H9 (cell line): Measurements from ENCODE around the gene PHF21B. TPM values are rescaled to one million over a fixed set of nuclear protein-coding genes. Genes with fewer than 3 reads are reported as not detected.

Experiments
- DNase-seq: peaks from one replicate; pipeline ENCODE4 v3.0.0-alpha.2; 2017
- H2AFZ ChIP-seq: one replicate; pipeline ENCODE4 v1.6.1; 2013; ENCODE audit warnings: mild to moderate bottlenecking, low read length, control low read depth, moderate library complexity
- H2AK5ac ChIP-seq: 2 replicates; pipeline ENCODE4 v1.6.1; 2013; ENCODE audit warnings: low read length, control low read depth, mixed read lengths; ENCODE audit not compliant: insufficient read length
- H2BK120ac ChIP-seq: one replicate; pipeline ENCODE4 v1.6.1; 2013; ENCODE audit warnings: low read depth, mild to moderate bottlenecking, low read length, control low read depth, inconsistent platforms; ENCODE audit not compliant: poor library complexity, severe bottlenecking
- H2BK12ac ChIP-seq: 2 replicates; pipeline ENCODE4 v1.6.1; 2013; ENCODE audit warnings: low read length, control low read depth, mixed read lengths, low read depth; ENCODE audit not compliant: insufficient read length
- H2BK15ac ChIP-seq: 2 replicates; pipeline ENCODE4 v1.6.1; 2013; ENCODE audit warnings: low read depth, low read length, control low read depth
- H2BK20ac ChIP-seq: one replicate; pipeline ENCODE4 v1.6.1; 2013; ENCODE audit warnings: low read depth, mild to moderate bottlenecking, low read length, control low read depth, inconsistent platforms; ENCODE audit not compliant: poor library complexity, severe bottlenecking
- H2BK5ac ChIP-seq: 2 replicates; pipeline ENCODE4 v1.6.1; 2013; ENCODE audit warnings: low read length, control low read depth, mixed read lengths; ENCODE audit not compliant: insufficient read length
- H3K14ac ChIP-seq: 2 replicates; pipeline ENCODE4 v1.6.1; 2013; ENCODE audit warnings: low read length, control low read depth; ENCODE audit not compliant: insufficient read depth
- H3K18ac ChIP-seq: 2 replicates; pipeline ENCODE4 v1.6.1; 2013; ENCODE audit warnings: low read depth, mild to moderate bottlenecking, mixed read lengths, low read length, control low read depth; ENCODE audit not compliant: insufficient read length
- H3K23ac ChIP-seq: 2 replicates; pipeline ENCODE4 v1.6.1; 2013; ENCODE audit warnings: low read length, control low read depth, mixed read lengths, low read depth; ENCODE audit not compliant: insufficient read length
- H3K23me2 ChIP-seq: 2 replicates; pipeline ENCODE4 v1.6.1; 2013; ENCODE audit warnings: low read depth, mild to moderate bottlenecking, mixed read lengths, low read length, control low read depth; ENCODE audit not compliant: insufficient read length, poor library complexity, severe bottlenecking
- H3K27ac ChIP-seq: 2 replicates; pipeline ENCODE4 v1.5.1; 2013; ENCODE audit warnings: low read length, control low read depth, mixed read lengths, low read depth; ENCODE audit not compliant: insufficient read length
- H3K27me3 ChIP-seq: 2 replicates; pipeline ENCODE4 v1.6.1; 2013; ENCODE audit warnings: low read length, control low read depth, inconsistent platforms; ENCODE audit not compliant: insufficient read depth
- H3K4ac ChIP-seq: 2 replicates; pipeline ENCODE4 v1.6.1; 2013; ENCODE audit warnings: low read depth, mild to moderate bottlenecking, control low read depth, inconsistent platforms, low read length, moderate library complexity
- H3K4me1 ChIP-seq: 2 replicates; pipeline ENCODE4 v1.6.1; 2013; ENCODE audit warnings: low read length, control low read depth, inconsistent platforms; ENCODE audit not compliant: insufficient read depth
- H3K4me2 ChIP-seq: 2 replicates; pipeline ENCODE4 v1.6.1; 2013; ENCODE audit warnings: low read length, control low read depth, mixed read lengths; ENCODE audit not compliant: insufficient read length, insufficient read depth
- H3K56ac ChIP-seq: 2 replicates; pipeline ENCODE4 v1.6.1; 2013; ENCODE audit warnings: low read depth, mild to moderate bottlenecking, mixed read lengths, low read length, control low read depth; ENCODE audit not compliant: insufficient read length
- H3K79me1 ChIP-seq: 2 replicates; pipeline ENCODE4 v1.6.1; 2013; ENCODE audit warnings: low read depth, mild to moderate bottlenecking, moderate library complexity, low read length, control low read depth, inconsistent platforms; ENCODE audit not compliant: insufficient read depth, poor library complexity, severe bottlenecking
- H3K79me2 ChIP-seq: 2 replicates; pipeline ENCODE4 v1.6.1; 2013; ENCODE audit warnings: low read length, control low read depth, inconsistent platforms; ENCODE audit not compliant: insufficient read depth
- H3K9ac ChIP-seq: 2 replicates; pipeline ENCODE4 v1.6.1; 2013; ENCODE audit warnings: low read length, control low read depth, mixed read lengths; ENCODE audit not compliant: insufficient read length; ENCODE audit errors: extremely low read depth
- H3K9me3 ChIP-seq: one replicate; pipeline ENCODE4 v1.6.1; 2013; ENCODE audit warnings: low read depth, low read length, inconsistent platforms; ENCODE audit not compliant: control insufficient read depth
- H3T11ph ChIP-seq: one replicate; pipeline ENCODE4 v1.6.1; 2013; ENCODE audit warnings: mild to moderate bottlenecking, low read length, control low read depth, inconsistent platforms
- H4K20me1 ChIP-seq: one replicate; pipeline ENCODE4 v1.6.1; 2013; ENCODE audit not compliant: control insufficient read depth, insufficient read length, insufficient read depth
- H4K5ac ChIP-seq: 2 replicates; pipeline ENCODE4 v1.6.1; 2013; ENCODE audit warnings: low read depth, mild to moderate bottlenecking, mixed read lengths, low read length, control low read depth; ENCODE audit not compliant: insufficient read length
- H4K8ac ChIP-seq: replicated peaks from 2 replicates; pipeline ENCODE4 v1.6.1; 2013; ENCODE audit warnings: low read length, control low read depth, mixed read lengths, low read depth; ENCODE audit not compliant: insufficient read length
- H4K91ac ChIP-seq: 2 replicates; pipeline ENCODE4 v1.6.1; 2013; ENCODE audit warnings: low read depth, mild to moderate bottlenecking, moderate library complexity, mixed read lengths, low read length, control low read depth; ENCODE audit not compliant: insufficient read length
- H3K27ac Mint-ChIP-seq, 3 experiments: 2 replicates in 2 of 3; 3 replicates in 1 of 3; pipeline ENCODE4 v1.8.0; 2020 to 2021; ENCODE audit warnings: mixed read lengths in 3 of 3, mild to moderate bottlenecking in 1 of 3, moderate library complexity in 1 of 3
- H3K27me3 Mint-ChIP-seq: 2 replicates; pipeline ENCODE4 v1.8.0; 2021; ENCODE audit warnings: low read depth, mild to moderate bottlenecking, moderate library complexity, mixed read lengths
- H3K36me3 Mint-ChIP-seq, 3 experiments: 2 replicates in 2 of 3; 3 replicates in 1 of 3; pipeline ENCODE4 v1.8.0; 2020 to 2021; ENCODE audit warnings: low read depth in 3 of 3, mixed read lengths in 3 of 3; ENCODE audit not compliant: insufficient read depth in 1 of 3
- H3K4me1 Mint-ChIP-seq, 2 experiments: 2 replicates each; pipeline ENCODE4 v1.8.0; 2020; ENCODE audit warnings: mixed read lengths in 2 of 2
- H3K4me3 Mint-ChIP-seq, 2 experiments: 2 replicates in 1 of 2; 3 replicates in 1 of 2; pipeline ENCODE4 v1.8.0; 2020 to 2021; ENCODE audit warnings: mild to moderate bottlenecking in 2 of 2, mixed read lengths in 2 of 2, moderate library complexity in 1 of 2
- H3K9me3 Mint-ChIP-seq, 2 experiments: 2 replicates in 1 of 2; 3 replicates in 1 of 2; pipeline ENCODE4 v1.8.0; 2020; ENCODE audit warnings: mild to moderate bottlenecking in 2 of 2, mixed read lengths in 2 of 2, moderate library complexity in 1 of 2
- WGBS: extraction: QIAGEN DNeasy Blood & Tissue Kit; methylation state at CpG from one replicate; pipeline ENCODE4 v1.1.7; 2013; ENCODE audit warnings: missing lambda C conversion rate, low lambda C conversion rate, mixed read lengths; ENCODE audit not compliant: insufficient read length; ENCODE audit errors: extremely low coverage; 5-methylcytosine and 5-hydroxymethylcytosine counted together
- total RNA-seq: library from RNA; stranded (reverse); gene quantifications from 2 replicates; pipeline ENCODE4 v1.2.1, GENCODE V29; 2021
- TF ChIP-seq, protein P1 (sequence below): fragments of 200-600 bp; sonication (generic); conservative IDR thresholded peaks from 3 replicates; pipeline ENCODE4 v1.8.0; 2021; ENCODE audit warnings: antibody characterized with exemption, mild to moderate bottlenecking

Gene PHF21B
- total RNA-seq, 1 experiment from 2014 or later = 60.3 TPM

DNA sequence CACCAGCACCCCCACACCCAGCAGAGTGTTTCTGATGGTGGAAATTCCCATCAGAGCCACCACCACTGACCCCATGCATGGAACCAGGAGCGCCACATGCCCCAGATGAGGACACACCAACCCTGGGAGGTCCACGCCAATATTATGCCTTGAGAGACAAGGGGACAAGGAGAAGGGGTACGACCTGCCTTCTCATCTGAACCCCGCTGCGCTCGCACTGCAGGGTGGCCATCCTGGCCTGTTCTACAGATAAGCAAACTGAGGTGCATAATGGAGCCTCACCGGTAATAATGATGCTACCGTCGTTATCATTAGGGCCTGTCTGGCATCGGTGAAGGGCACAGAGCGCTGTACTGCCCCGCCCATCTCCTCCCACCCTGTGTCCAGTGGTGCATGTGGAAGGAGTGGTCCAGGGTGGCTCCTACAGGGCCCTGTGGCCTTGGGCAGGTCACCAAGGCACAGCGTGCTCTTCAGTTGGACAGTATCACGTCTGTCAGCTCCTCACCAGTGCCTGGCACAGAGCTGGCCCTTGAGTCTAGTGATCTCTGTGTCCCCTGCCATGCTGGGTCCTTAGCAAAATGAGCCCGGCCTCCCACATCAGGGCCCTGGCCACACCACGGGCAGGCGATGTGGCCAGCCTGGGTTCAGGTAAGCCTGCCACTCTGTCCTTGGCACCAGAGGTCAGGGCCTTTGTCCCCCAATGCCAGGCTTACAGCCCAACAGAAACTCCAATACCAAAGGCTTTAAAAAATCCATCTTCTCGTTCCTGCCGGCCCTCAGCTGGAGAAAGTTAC is 92.2 kb downstream of the PHF21B start:
- H3K27me3 ChIP-seq = no peaks in the 10 kb centered on the region
- H3K56ac ChIP-seq = no peak overlapping the region
- peaks cover 9% of the 10 kb centered on the region for H3K9me3 ChIP-seq
- Mint-ChIP-seq H3K4me3 (no peak overlapping the region), H3K4me1 (no peaks in the 10 kb centered on the region), H3K9me3 (peaks cover 5 to 6% of the 10 kb centered on the region in 2 experiments), H3K27me3 (no peaks in the 10 kb centered on the region), H3K36me3 (peaks cover 40 to 42% (median 42%) of the 10 kb centered on the region in 3 experiments), H3K27ac (peak overlapping the region in 2 of 3 experiments; percentile 45 to 57; a peak in 3 of 7 replicates)
- H4K8ac ChIP-seq = no peak overlapping the region
- no peak overlapping the region for H2BK120ac ChIP-seq
- H3K14ac ChIP-seq = no peak overlapping the region; the same call in 1 of the 2 replicates
- H4K5ac ChIP-seq = no peak overlapping the region
- no peak overlapping the region for H4K91ac ChIP-seq
- TF ChIP-seq, protein P1, sequence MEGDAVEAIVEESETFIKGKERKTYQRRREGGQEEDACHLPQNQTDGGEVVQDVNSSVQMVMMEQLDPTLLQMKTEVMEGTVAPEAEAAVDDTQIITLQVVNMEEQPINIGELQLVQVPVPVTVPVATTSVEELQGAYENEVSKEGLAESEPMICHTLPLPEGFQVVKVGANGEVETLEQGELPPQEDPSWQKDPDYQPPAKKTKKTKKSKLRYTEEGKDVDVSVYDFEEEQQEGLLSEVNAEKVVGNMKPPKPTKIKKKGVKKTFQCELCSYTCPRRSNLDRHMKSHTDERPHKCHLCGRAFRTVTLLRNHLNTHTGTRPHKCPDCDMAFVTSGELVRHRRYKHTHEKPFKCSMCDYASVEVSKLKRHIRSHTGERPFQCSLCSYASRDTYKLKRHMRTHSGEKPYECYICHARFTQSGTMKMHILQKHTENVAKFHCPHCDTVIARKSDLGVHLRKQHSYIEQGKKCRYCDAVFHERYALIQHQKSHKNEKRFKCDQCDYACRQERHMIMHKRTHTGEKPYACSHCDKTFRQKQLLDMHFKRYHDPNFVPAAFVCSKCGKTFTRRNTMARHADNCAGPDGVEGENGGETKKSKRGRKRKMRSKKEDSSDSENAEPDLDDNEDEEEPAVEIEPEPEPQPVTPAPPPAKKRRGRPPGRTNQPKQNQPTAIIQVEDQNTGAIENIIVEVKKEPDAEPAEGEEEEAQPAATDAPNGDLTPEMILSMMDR = no peak
- H3K4ac ChIP-seq = no peak overlapping the region
- H3K23ac ChIP-seq = no peak overlapping the region
- H4K20me1 ChIP-seq = no peaks in the 10 kb centered on the region
- no peaks in the 10 kb centered on the region for H3K79me2 ChIP-seq
- H2AK5ac ChIP-seq = no peak overlapping the region
- H2BK20ac ChIP-seq = no peak overlapping the region
- no peak overlapping the region for H2BK5ac ChIP-seq
- H3K23me2 ChIP-seq = no peaks in the 10 kb centered on the region
- no peak overlapping the region for H2BK15ac ChIP-seq
- H3K18ac ChIP-seq = no peak overlapping the region
- WGBS = no CpG with 5 or more reads among the region's 19 CpGs
- H3T11ph ChIP-seq = no peak overlapping the region
- H2BK12ac ChIP-seq = no peak overlapping the region
- H3K9ac ChIP-seq = no peak overlapping the region
- no peak for DNase-seq
- H2AFZ ChIP-seq = no peak overlapping the region
- H3K79me1 ChIP-seq = no peaks in the 10 kb centered on the region
- H3K27ac ChIP-seq = no peak overlapping the region
- no peaks in the 10 kb centered on the region for H3K4me1 ChIP-seq
- H3K4me2 ChIP-seq = no peak overlapping the region
